ENCODE results near the gene C2orf69.

- TF ChIP-seq ZNF274 (IDR thresholded peaks at IDR 0.05; ENCODE audit: low read depth, low read length) = no peak
- no peak for TF ChIP-seq YY1 (IDR thresholded peaks at IDR 0.05; ENCODE audit: insufficient read depth, insufficient read length)
Measured at GRCh38 chr2:199966405-199966804, 55.3 kb downstream of the C2orf69 start.
